Thoracic aorta (tissue), 2 donors: ENCODE results near the gene TPBGL. TPM values are rescaled to one million over a fixed set of nuclear protein-coding genes. Genes with fewer than 3 reads are reported as not detected.

Source experiments
- ATAC-seq: fragments of 150-250 bp; one replicate; pipeline ENCODE4 v1.8.0; 2017; ENCODE audit warnings: low read depth; ENCODE audit not compliant: insufficient number of reproducible peaks, low FRiP score
- DNase-seq: peaks from one replicate; pipeline ENCODE4 v3.0.0-alpha.2; 2020; ENCODE audit warnings: low spot score
- H3K27ac ChIP-seq, 2 donors: fragments of 200-600 bp; sonication (generic); 1 replicate in 1 of 2; 2 replicates in 1 of 2; pipeline ENCODE4 v1.5.1; 2016; ENCODE audit warnings: mild to moderate bottlenecking in 2 of 2, moderate library complexity in 2 of 2
- H3K27me3 ChIP-seq: fragments of 200-600 bp; sonication (generic); replicated peaks from 2 replicates; pipeline ENCODE4 v1.6.0; 2016; ENCODE audit warnings: mild to moderate bottlenecking; ENCODE audit not compliant: insufficient read depth
- H3K36me3 ChIP-seq: fragments of 200-600 bp; sonication (generic); one replicate; pipeline ENCODE4 v1.5.1; 2016
- H3K4me1 ChIP-seq, 2 donors: fragments of 200-600 bp; sonication (generic); 1 replicate in 1 of 2; 2 replicates in 1 of 2; pipeline versions ENCODE4 v1.5.1 to v1.6.0; 2016; ENCODE audit warnings: low read depth in 2 of 2, mild to moderate bottlenecking in 1 of 2; ENCODE audit not compliant: control insufficient read depth in 1 of 2
- H3K4me3 ChIP-seq: fragments of 200-600 bp; sonication (generic); 2 replicates; pipeline ENCODE4 v1.5.1; 2016; ENCODE audit warnings: mild to moderate bottlenecking
- H3K9me3 ChIP-seq: fragments of 200-600 bp; sonication (generic); 2 replicates; pipeline ENCODE4 v1.5.1; 2016
- total RNA-seq, 2 donors: library from RNA; depleted of rRNA; stranded (reverse); fragments of >200 nt; gene quantifications; one replicate each; pipeline versions ENCODE4 v1.1.0 to v1.2.3, GENCODE V29; 2016
- TF ChIP-seq, protein P1 (sequence below): fragments of 200-600 bp; sonication (generic); IDR thresholded peaks from one replicate; pipeline ENCODE4 v1.5.1; 2019; ENCODE audit warnings: antibody characterized with exemption

The TPBGL gene
- total RNA-seq, 2 donors from 2014 or later, result 0.21 TPM; not detected in 1

DNA sequence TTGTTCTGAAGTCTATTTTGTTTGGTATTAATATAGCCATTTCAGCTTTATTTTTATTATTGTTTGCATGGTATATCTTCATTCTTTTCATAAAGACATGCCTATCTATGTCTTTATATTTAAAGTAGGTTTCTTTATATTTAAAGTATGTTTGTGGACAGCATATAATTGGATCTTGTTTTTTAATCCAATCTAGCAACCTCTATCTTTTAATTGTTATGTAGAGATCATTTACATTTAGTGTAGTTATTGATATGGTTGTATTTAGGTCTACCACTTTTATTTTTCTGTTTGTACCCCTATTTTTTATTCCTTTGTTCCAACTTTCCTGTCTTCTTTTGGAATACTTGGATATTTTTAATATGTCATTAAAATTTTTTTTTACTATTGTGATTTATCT is 13.8 kb downstream of the TPBGL start:
- H3K36me3 ChIP-seq, result no peaks in the 10 kb centered on the region
- TF ChIP-seq, protein P1, sequence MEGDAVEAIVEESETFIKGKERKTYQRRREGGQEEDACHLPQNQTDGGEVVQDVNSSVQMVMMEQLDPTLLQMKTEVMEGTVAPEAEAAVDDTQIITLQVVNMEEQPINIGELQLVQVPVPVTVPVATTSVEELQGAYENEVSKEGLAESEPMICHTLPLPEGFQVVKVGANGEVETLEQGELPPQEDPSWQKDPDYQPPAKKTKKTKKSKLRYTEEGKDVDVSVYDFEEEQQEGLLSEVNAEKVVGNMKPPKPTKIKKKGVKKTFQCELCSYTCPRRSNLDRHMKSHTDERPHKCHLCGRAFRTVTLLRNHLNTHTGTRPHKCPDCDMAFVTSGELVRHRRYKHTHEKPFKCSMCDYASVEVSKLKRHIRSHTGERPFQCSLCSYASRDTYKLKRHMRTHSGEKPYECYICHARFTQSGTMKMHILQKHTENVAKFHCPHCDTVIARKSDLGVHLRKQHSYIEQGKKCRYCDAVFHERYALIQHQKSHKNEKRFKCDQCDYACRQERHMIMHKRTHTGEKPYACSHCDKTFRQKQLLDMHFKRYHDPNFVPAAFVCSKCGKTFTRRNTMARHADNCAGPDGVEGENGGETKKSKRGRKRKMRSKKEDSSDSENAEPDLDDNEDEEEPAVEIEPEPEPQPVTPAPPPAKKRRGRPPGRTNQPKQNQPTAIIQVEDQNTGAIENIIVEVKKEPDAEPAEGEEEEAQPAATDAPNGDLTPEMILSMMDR, result no peak
- DNase-seq, result no peak
- H3K4me3 ChIP-seq, result no peak overlapping the region
- ATAC-seq, result no peak
- H3K9me3 ChIP-seq, result peaks cover 6% of the 10 kb centered on the region
- no peak overlapping the region for H3K27ac ChIP-seq
- no peaks in the 10 kb centered on the region for H3K27me3 ChIP-seq
- no peaks in the 10 kb centered on the region for H3K4me1 ChIP-seq

DNA sequence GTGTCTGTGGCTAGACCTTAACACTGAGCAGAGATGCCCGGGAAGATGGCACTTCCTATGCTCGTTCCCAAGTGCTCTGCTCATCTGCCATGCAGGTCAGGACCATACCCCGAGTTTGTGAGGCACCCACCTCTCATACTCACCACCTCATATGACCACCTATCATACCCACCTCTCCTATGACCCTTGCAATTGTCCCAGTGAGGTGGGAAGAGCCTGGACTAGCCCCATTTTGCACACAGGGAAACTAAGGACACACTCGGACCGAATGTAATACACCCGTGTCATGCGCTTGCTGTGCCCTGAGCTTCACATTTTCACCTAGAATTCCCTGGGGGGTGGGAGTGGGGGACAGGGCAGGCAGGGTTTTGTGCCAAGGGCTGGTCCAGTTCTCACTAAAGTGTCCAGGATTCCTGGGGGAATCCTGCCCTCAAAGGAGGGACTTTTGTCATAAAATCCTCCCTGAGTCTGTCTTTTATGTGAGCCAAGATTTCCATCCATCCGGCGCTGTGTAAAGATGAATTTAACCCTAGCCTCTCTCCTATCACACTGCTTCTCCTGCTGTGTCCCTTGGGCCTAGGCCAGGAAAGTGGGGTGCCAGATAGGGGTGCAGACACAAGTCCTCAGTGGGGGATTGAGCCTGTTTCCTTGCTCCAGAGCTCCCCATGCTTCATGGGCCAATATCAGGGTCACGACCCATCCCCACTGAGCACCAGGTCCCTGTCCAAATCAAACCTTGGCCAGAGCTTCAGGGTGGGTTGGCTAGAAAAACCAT is 20.0 kb downstream of the TPBGL start:
- ATAC-seq (no peak), DNase-seq (no peak)
- H3K36me3 ChIP-seq, result no peaks in the 10 kb centered on the region
- no peak overlapping the region for H3K4me3 ChIP-seq
- no peaks in the 10 kb centered on the region for H3K9me3 ChIP-seq
- no peaks in the 10 kb centered on the region for H3K27me3 ChIP-seq
- H3K27ac ChIP-seq, result no peak overlapping the region
- H3K4me1 ChIP-seq, result no peaks in the 10 kb centered on the region
- TF ChIP-seq, protein P1, result no peak

DNA sequence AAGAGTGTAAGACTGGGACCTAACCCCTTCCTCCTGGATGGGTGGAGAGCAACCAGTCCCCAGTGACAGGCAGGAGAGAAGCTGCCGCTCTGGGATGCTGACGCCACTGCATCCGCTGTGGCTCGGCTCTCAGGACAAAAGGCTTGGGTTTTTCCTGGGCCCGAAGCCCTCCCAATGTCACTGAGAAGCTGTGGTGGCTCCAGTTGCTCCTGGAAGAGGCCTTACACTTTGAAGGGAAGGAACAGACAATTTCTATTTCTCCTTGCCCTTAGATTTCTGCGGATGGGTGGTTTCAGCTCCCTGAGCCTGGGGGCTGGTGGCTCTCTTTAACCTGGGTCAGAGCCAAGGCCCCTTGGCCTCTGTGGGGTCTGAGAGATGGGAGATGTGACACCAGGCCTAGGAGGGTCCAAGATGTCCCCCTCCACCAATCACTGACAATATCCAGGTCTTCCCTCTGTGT is 21.4 kb downstream of the TPBGL start:
- H3K4me3 ChIP-seq, result no peak overlapping the region
- no peaks in the 10 kb centered on the region for H3K36me3 ChIP-seq
- TF ChIP-seq, protein P1, result no peak
- no peaks in the 10 kb centered on the region for H3K27me3 ChIP-seq
- ATAC-seq, result no peak
- H3K27ac ChIP-seq, result no peak overlapping the region
- no peaks in the 10 kb centered on the region for H3K9me3 ChIP-seq
- DNase-seq, result no peak
- no peaks in the 10 kb centered on the region for H3K4me1 ChIP-seq

DNA sequence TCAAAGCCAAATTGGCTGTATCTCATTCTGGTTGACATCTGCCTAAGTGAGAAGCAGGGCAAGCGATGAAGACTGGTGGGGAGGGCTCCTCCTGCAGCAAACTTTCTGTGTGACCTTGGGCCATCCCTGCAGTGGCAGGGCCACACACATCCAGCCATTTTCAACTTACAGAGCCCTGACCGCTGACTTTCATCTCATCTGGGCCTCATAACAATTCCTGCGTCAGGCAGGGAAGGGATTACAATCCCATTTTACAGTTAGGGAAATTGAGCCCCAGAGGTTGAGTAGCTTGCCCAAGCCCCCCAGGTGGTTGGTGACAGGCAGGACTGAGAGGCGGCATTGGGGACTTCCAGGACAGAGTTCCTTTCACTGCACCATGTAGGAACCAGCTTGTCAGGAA is 21.9 kb downstream of the TPBGL start:
- Histone ChIP-seq H3K4me1 (no peaks in the 10 kb centered on the region), H3K27me3 (no peaks in the 10 kb centered on the region)
- no peak for DNase-seq

More for the DNA sequence above, 21.9 kb downstream of the TPBGL start:
- no peaks in the 10 kb centered on the region for H3K36me3 ChIP-seq
- H3K9me3 ChIP-seq, result no peaks in the 10 kb centered on the region
- no peak overlapping the region for H3K4me3 ChIP-seq
- H3K27ac ChIP-seq, result no peak overlapping the region
- TF ChIP-seq, protein P1, result no peak
- ATAC-seq, result no peak
